ENCODE measurements around the gene ZMYND10.

Gene ZMYND10

DNA sequence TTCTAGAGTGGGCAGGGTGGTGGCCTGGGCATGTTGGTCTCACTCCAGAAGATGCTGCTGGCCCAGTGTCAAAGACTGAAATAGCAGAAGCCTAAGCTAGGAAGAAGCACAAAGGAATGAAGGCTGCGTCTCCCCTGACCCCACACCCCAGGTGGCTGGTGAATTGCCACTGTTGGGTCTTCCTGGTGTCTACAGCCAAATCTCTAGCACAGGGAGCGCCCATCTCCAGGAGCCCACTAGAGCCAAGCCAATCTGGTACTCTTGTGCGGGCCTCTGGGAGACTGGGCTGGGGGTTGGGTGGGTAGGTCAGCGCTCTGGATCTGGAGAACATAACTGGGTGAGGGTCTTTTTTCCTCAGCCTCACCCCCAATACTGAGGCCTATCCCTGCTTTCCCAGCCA, 18.4 kb downstream of the ZMYND10 start:
- DNase-seq (ENCODE audit: low read depth in 2 of 3, low spot score in 2 of 3), result no peak

DNA sequence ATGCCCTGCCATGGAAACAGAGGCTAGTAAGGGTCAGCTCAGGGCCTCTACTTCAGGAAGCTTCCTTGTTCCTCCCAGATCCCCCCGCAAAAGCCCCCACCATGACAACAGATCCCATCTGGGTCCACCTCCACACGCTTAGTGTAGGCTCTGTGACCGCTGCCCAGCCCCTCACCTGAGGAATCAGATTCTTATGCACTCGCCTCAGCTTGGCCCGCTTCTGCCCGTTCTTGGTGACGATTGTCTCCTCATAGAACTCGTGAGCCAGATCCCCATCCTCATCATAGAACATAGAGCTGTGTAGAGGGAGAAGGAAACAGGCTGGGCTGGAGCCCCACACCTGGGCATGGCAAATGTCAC, 19.4 kb downstream of the ZMYND10 start:
- DNase-seq (ENCODE audit: low read depth in 2 of 3, low spot score in 2 of 3), result no peak

DNA sequence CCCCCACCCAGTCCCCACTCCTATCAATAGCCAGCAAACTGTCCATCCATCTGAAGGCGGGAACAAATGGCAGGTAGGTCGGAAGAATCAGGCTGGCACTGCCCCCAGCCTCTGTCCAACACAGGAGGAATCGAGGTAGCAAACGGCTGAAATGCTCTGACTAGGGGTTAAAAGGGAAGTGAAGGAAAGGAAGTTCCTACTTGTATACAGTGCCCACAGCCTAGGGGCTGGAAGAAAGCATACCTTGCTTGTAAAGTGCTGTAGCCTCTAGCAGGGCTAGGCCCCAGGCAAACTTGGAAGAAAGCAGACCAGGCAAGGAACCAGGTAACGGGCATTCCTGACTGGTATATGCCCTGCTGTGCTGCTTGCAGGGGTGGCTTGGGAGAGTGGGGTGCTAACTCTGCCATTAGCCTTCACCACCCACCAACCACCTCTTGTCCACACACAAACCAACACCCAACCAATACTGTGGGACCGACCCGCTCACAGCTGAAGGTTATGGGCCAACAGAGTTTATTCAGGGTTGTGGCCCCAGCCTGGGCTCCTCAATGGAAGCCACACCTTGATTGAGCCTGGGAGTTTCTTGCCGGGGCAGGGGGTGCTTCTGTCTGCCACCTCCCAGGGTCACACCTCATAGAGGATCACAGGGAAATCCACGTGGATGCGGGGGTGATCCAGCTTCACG, 19.9 kb downstream of the ZMYND10 start:
- no peak for DNase-seq (ENCODE audit: low read depth in 2 of 3, low spot score in 2 of 3)

GRCh38 chr3:50325113-50325480, 20.4 kb downstream of the ZMYND10 start:
- DNase-seq (ENCODE audit: low read depth in 2 of 3, low spot score in 2 of 3), result no peak

- DNase-seq (ENCODE audit: low read depth in 2 of 3, low spot score in 2 of 3), result no peak
These were observed 21.0 kb downstream of the ZMYND10 start for GRCh38 chr3:50324351-50325112.

GRCh38 chr3:50323614-50324199, 21.8 kb downstream of the ZMYND10 start:
- DNase-seq (ENCODE audit: low read depth in 2 of 3, low spot score in 2 of 3), result no peak

- DNase-seq (ENCODE audit: low read depth in 2 of 3, low spot score in 2 of 3), result no peak
These were observed 22.4 kb downstream of the ZMYND10 start for GRCh38 chr3:50323092-50323600.

DNA sequence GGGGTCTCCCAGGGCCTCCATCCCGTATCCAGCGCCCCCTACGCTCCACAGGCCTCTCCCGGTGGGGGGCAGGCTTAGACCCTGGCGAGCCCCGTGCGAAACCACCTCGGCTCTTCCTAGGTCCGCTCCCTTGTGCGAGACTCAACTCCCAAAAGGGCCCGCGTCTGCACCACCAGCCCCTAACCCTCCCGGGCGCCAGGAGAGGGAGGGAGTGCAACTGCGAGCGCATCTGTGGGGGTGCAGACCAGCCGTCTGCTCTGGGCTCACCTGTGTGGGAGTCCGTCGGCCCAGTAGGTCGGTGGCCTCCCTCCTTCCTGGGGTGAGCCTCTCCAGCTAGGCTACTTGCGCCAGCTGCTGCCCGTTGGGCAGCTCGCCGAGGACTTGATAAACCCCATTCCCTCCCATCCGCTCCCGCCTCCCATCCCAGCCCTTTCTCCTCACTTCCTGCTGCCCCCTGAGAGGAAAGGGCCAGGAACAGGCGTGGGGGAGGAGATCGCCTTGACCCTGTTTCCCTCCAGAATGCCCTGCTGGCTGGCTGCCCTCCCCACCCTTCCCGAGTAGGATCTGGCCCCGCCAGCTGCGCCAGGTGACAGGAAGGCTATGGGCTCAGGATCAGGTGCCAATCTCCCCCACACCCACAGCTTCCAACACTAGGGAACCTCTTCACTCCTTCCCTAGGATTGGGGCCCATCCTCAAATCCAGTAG, 23.0 kb downstream of the ZMYND10 start, which contains the start of gene HYAL2:
Gene HYAL2, minus strand, starts transcription at position 360 of the 706 bp plus-strand sequence. CDS start 2,256 bp downstream, outside the sequence.
- DNase-seq (ENCODE audit: low read depth in 2 of 3, low spot score in 2 of 3), result no peak

- DNase-seq (ENCODE audit: low read depth in 2 of 3, low spot score in 2 of 3), result no peak
These were observed 23.5 kb downstream of the ZMYND10 start for GRCh38 chr3:50322115-50322385.

- peak in 2 of 3 experiments; percentile 67 to 78 for DNase-seq (ENCODE audit: low read depth in 2 of 3, low spot score in 2 of 3)
These were observed 24.0 kb downstream of the ZMYND10 start for GRCh38 chr3:50321336-50322114.

DNA sequence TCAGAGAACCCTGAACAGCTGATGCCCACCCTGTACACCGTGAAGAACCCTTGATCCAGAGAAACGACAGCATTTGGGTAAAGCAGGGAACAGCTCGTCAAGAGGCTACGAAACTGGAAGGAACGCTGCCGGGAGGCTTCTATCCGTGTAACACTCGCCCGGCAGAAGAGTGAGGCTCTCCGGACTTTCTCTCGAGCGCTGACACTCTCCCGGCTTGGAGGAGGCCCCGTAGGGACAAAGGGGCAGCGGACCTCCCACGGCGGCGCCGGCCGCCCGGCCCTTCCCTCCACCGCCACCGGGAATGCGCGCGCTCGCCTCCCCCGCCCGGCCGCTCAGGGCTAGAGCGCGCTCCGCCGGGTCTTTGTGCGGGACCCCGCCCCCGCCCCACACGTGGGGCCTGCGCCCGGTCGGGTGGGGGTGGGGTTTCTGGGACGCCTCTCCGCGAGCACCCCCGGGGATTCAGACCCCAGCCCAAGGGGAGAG, 24.6 kb downstream of the ZMYND10 start:
- DNase-seq (ENCODE audit: low read depth in 2 of 3, low spot score in 2 of 3), result no peak

GRCh38 chr3:50319894-50320625, 25.5 kb downstream of the ZMYND10 start:
- no peak for DNase-seq (ENCODE audit: low read depth in 2 of 3, low spot score in 2 of 3)

GRCh38 chr3:50319181-50319893, 26.2 kb downstream of the ZMYND10 start:
- DNase-seq (ENCODE audit: low read depth in 2 of 3, low spot score in 2 of 3), result no peak

DNA sequence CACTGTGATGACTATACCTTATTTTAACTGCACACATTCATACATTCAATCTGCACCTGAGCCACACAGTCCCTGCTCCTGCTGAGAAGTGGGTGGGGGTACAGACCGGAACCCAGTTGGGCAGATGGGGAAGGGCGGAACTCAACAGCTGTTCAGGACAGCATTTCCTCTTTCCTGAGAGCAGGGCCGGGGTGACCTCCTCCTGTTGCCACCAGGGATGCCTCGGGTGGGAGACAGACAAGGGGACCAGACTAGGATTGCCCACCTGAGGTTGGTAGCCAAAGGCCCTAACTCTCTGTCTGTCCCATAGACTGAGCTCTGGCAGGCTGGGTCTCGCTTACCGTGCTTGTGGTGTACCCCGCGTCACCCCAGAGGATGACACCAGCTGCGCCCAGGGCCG, 26.9 kb downstream of the ZMYND10 start:
- no peak for DNase-seq (ENCODE audit: low read depth in 2 of 3, low spot score in 2 of 3)

DNA sequence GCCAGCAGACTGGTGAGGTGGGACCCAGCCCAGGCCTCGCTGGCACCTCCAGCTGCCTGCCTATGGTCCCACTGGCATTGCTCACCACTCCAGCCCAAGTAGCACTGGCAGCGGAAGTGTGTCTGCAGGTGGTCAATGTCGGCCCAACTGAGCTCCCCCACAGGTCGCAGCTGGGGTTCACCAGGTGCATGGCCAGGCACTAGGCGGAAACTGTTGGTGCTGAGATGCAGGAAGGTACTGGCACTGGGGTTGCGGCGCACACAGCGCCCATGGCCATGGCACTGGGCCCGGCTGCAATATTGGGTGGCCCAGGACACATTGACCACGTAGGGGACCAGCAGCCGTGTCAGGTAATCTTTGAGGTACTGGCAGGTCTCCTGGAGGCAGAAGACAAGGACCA, 27.4 kb downstream of the ZMYND10 start:
- no peak for DNase-seq (ENCODE audit: low read depth in 2 of 3, low spot score in 2 of 3)

DNA sequence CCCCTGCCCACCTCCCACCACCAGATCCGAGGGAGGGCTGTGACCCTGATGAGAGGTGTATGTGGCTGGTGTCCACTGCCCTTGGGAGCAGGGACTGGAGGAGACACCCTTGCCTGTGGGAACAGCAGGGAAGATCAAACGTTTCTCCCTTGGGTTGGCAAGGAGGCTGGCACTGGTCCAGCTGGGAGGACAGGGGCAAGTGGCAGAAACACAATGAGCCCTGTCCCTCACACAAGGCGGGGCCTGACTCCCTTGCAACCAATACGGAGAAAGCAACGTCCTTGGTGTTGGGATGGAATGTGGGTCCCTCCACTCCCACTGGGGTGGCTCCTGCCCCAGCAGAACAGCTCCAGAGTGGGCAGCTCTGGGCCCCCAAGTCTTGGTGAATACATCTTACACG, 28.2 kb downstream of the ZMYND10 start:
- DNase-seq (ENCODE audit: low read depth in 2 of 3, low spot score in 2 of 3), result no peak

- no peak for DNase-seq (ENCODE audit: low read depth in 2 of 3, low spot score in 2 of 3)
These were observed 28.8 kb downstream of the ZMYND10 start for GRCh38 chr3:50316657-50317242.

DNA sequence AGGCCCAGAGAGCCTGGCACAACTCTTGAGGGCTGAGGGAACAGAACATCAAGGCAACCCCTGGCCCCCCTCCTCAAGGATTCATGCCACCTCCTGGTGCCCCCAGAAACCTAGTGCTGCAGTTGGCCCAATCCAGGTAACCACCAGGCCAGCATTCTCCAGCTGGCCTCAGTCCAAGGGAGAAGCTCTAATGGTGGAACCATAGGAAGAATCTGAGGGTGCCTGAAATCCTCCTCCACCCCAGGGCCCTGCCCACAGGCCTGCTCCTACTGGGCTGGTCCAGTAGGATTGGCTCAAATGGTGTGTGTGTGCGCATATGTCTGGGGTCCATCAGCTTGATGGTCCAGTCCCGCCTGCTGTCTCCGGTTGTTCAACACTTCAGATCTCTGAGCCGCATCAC, 30.7 kb downstream of the ZMYND10 start:
- DNase-seq (ENCODE audit: low read depth in 2 of 3, low spot score in 2 of 3), result no peak

DNA sequence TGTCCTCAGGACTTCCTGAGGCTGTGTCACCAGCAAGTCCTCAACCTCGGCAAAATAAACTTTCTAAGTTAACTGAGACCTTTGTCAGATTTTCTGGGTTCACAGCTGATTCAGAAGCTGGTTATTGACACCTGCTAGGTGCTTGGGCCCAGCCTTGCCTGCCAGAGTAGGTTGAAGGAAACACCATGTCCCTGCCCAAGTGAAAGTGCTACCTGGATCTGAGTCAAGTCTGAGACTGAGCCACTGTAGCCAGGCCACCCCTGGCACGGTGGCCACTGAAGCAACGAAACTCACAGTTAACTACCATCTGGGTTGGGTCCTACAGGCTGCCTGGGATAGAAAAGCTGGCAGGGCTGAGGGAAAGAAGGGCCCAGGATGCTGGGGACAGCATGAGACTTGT, 31.2 kb downstream of the ZMYND10 start:
- no peak for DNase-seq (ENCODE audit: low read depth in 2 of 3, low spot score in 2 of 3)

Data from activated CD8-positive, alpha-beta memory T cell treated with anti-CD3 and anti-CD28 coated beads for 48 hours (primary cell).